Measurements from ENCODE around the gene MRAP2.
"Not testable (repeated sequence)": the region's sequence is repeated elsewhere in the genome, so short reads cannot be mapped to it uniquely, and the experiment has no call there.

MRAP2 gene

DNA sequence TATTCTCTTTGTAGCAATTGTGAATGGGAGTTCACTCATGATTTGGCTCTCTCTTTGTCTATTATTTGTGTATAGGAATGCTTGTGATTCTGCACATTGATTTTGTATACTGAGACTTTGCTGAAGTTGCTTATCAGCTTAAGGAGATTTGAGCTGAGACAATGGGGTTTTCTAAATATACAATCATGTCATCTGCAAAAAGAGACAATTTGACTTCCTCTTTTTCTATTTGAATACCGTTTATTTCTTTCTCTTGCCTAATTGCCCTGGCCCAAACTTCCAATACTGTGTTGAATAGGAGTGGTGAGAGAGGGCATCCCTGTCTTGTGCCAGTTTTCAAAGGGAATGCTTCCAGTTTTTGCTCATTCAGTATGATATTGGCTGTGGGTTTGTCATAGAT, 77.8 kb downstream of the MRAP2 start:
- FAIRE-seq; DNase-seq (ENCODE audit: insufficient read length, low spot score): not testable (repeated sequence)
- peak; percentile 39; the same call in 1 of the 2 replicates for TF ChIP-seq SPI1 (IDR thresholded peaks at IDR 0.05; ENCODE audit: low read depth, low read length)

DNA sequence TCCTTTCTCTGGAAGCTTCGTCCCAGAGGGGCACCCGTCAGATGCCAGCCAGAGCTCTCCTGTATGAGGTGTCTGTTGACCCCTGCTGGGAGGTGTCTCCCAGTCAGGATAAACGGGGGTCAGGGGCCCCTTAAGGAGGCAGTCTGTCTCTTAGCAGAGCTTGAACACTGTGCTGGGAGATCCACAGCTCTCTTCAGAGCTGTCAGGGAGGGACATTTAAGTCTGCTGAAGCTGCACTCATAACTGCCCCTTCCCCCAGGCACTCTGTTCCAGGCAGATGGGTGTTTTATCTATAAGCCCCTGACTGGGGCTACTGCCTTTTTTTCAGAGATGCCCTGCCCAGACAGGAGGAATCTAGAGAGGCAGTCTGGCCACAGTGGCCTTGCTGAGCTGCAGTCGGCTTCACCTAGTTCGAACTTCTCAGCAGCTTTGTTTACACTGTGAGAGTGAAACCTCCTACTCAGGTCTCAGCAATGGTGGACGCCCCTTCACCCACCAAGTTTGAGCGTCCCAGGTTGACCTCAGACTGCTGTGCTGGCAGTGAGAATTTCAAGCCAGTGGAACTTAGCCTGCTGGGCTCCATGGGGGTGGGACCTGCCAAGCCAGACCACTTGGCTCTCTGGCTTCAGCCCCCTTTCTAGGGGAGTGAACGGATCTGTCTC, 81.5 kb downstream of the MRAP2 start:
- not testable (repeated sequence) for DNase-seq (ENCODE audit: insufficient read length, low spot score); FAIRE-seq

DNA sequence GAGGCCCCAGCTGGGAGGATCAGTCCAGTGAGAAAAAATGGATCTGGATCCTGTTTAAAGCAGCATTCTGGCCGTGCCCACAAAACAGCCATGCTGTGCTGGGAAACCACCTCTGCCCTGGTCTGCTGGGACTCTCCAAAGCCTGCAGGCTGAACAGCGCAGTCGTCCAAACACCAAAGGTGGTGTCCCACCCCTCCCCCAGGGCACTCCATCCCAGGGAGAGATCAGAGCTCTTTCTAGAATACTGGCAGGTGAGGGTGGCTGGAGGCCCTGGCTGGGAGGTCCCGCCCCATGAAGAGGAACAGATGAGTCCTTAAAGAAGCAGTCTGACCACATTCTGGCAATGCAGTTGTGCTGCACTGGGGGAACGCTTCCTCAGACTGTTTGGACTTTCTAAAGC, 84.6 kb downstream of the MRAP2 start:
- DNase-seq (ENCODE audit: insufficient read length, low spot score) (no peak), FAIRE-seq (no peak)
- TF ChIP-seq POLR2A (IDR thresholded peaks at IDR 0.05; ENCODE audit: low read depth, low read length) = no peak
- no peak for TF ChIP-seq POLR2AphosphoS5 (IDR thresholded peaks at IDR 0.05; ENCODE audit: low read depth, low read length)
- TF ChIP-seq TAF1 (IDR thresholded peaks at IDR 0.05; ENCODE audit: low read depth, low read length) = no peak
- TF ChIP-seq PAX5 (IDR thresholded peaks at IDR 0.05; ENCODE audit: insufficient read depth, low read length, severe bottlenecking) = no peak
- no peak for TF ChIP-seq SPI1 (IDR thresholded peaks at IDR 0.05; ENCODE audit: low read depth, low read length)
- no peak for TF ChIP-seq POU2F2 (IDR thresholded peaks at IDR 0.05; ENCODE audit: low read depth, low read length)

DNA sequence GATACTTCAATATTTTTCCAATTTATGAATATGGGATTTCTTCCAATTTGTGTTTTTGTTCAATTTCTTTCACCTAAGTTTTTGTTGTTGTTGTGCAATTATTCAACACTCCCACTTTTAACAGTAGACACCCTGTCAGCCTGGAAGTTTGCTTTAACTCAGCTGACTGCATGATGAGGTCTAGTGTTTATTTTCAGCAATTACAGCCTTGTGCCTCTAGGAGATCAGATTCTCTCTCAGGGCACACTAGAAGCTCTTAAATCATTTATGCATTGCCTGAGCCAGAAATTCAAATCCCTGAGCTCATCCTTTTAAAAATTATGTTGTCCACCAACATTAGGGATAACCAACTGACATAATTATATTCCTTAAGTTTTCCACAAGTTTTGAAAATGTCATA, 85.7 kb downstream of the MRAP2 start:
- no peak for TF ChIP-seq POLR2AphosphoS5 (IDR thresholded peaks at IDR 0.05; ENCODE audit: low read depth, low read length)
- no peak for TF ChIP-seq TAF1 (IDR thresholded peaks at IDR 0.05; ENCODE audit: low read depth, low read length)
- no peak for TF ChIP-seq PAX5 (IDR thresholded peaks at IDR 0.05; ENCODE audit: insufficient read depth, low read length, severe bottlenecking)
- TF ChIP-seq SPI1 (IDR thresholded peaks at IDR 0.05; ENCODE audit: low read depth, low read length) = no peak
- no peak for TF ChIP-seq POLR2A (IDR thresholded peaks at IDR 0.05; ENCODE audit: low read depth, low read length)
- no peak for TF ChIP-seq POU2F2 (IDR thresholded peaks at IDR 0.05; ENCODE audit: low read depth, low read length)
- FAIRE-seq (no peak), DNase-seq (ENCODE audit: insufficient read length, low spot score) (no peak)

- DNase-seq (ENCODE audit: insufficient read length, low spot score) = no peak
- peak; percentile 58 for FAIRE-seq
- TF ChIP-seq TAF1 (IDR thresholded peaks at IDR 0.05; ENCODE audit: low read depth, low read length) (no peak), POU2F2 (IDR thresholded peaks at IDR 0.05; ENCODE audit: low read depth, low read length) (no peak), SPI1 (IDR thresholded peaks at IDR 0.05; ENCODE audit: low read depth, low read length) (peak; percentile 58), PAX5 (IDR thresholded peaks at IDR 0.05; ENCODE audit: insufficient read depth, low read length, severe bottlenecking) (no peak), POLR2A (IDR thresholded peaks at IDR 0.05; ENCODE audit: low read depth, low read length) (no peak), POLR2AphosphoS5 (IDR thresholded peaks at IDR 0.05; ENCODE audit: low read depth, low read length) (no peak)
Measured at GRCh38 chr6:84123186-84123585, 89.6 kb downstream of the MRAP2 start.

DNA sequence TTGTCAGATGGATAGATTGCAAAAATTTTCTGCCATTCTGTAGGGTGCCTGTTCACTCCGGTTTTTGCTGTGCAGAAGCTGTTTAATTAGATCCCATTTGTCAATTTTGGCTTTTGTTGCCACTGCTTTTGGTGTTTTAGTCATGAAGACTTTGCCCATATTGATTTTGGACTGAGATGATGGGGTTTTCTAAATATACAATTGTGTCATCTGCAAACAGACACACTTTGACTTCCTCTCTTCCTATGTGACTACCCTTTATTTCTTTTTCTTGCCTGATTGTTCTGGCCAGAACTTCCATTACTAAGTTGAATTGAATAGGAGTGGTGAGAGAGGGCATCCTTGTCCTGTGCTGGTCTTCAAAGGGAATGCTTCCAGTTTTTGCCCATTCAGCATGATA, 96.0 kb downstream of the MRAP2 start:
- not testable (repeated sequence) for FAIRE-seq; DNase-seq (ENCODE audit: insufficient read length, low spot score)

GRCh38 chr6:84133385-84133784, 99.8 kb downstream of the MRAP2 start:
- FAIRE-seq; DNase-seq (ENCODE audit: insufficient read length, low spot score): not testable (repeated sequence)

GRCh38 chr6:84135291-84135690, 101.7 kb downstream of the MRAP2 start:
- no peak for TF ChIP-seq POU2F2 (IDR thresholded peaks at IDR 0.05; ENCODE audit: low read depth, low read length)
- TF ChIP-seq PAX5 (IDR thresholded peaks at IDR 0.05; ENCODE audit: insufficient read depth, low read length, severe bottlenecking) = no peak
- TF ChIP-seq POLR2A (IDR thresholded peaks at IDR 0.05; ENCODE audit: low read depth, low read length) = no peak
- no peak for TF ChIP-seq TAF1 (IDR thresholded peaks at IDR 0.05; ENCODE audit: low read depth, low read length)
- no peak for TF ChIP-seq POLR2AphosphoS5 (IDR thresholded peaks at IDR 0.05; ENCODE audit: low read depth, low read length)
- no peak for TF ChIP-seq SPI1 (IDR thresholded peaks at IDR 0.05; ENCODE audit: low read depth, low read length)
- FAIRE-seq (no peak), DNase-seq (ENCODE audit: insufficient read length, low spot score) (no peak)

GRCh38 chr6:84136364-84137050, 102.9 kb downstream of the MRAP2 start:
- TF ChIP-seq SPI1 (IDR thresholded peaks at IDR 0.05; ENCODE audit: low read depth, low read length) (no peak), TAF1 (IDR thresholded peaks at IDR 0.05; ENCODE audit: low read depth, low read length) (no peak), POU2F2 (IDR thresholded peaks at IDR 0.05; ENCODE audit: low read depth, low read length) (no peak), POLR2AphosphoS5 (IDR thresholded peaks at IDR 0.05; ENCODE audit: low read depth, low read length) (no peak), POLR2A (IDR thresholded peaks at IDR 0.05; ENCODE audit: low read depth, low read length) (no peak), PAX5 (IDR thresholded peaks at IDR 0.05; ENCODE audit: insufficient read depth, low read length, severe bottlenecking) (no peak)
- DNase-seq (ENCODE audit: insufficient read length, low spot score) = no peak
- no peak for FAIRE-seq

DNA sequence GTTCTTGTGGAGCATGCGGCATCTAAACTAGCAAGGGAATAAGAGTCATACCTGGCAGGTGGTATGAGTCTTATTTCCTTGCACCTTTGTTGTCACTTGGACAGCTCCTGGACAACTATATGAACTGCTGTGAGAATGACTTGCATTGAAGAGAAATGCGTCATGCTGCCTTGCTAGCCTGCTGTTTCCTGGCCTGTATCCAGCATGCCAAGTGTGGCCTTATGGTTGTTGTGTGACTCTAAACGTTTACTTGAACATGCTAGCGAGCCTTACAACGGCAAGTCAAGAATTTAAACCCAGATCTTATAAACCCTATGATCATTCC, 103.4 kb downstream of the MRAP2 start:
- TF ChIP-seq POLR2AphosphoS5 (IDR thresholded peaks at IDR 0.05; ENCODE audit: low read depth, low read length) = no peak
- TF ChIP-seq TAF1 (IDR thresholded peaks at IDR 0.05; ENCODE audit: low read depth, low read length) = no peak
- TF ChIP-seq PAX5 (IDR thresholded peaks at IDR 0.05; ENCODE audit: insufficient read depth, low read length, severe bottlenecking) = no peak
- no peak for TF ChIP-seq SPI1 (IDR thresholded peaks at IDR 0.05; ENCODE audit: low read depth, low read length)
- TF ChIP-seq POU2F2 (IDR thresholded peaks at IDR 0.05; ENCODE audit: low read depth, low read length) = no peak
- no peak for TF ChIP-seq POLR2A (IDR thresholded peaks at IDR 0.05; ENCODE audit: low read depth, low read length)
- no peak for FAIRE-seq
- DNase-seq (ENCODE audit: insufficient read length, low spot score) = no peak
